Mucosa of descending colon (tissue), 3 donors: Measurements from ENCODE around the gene SGMS2. TPM values are rescaled to one million over a fixed set of nuclear protein-coding genes. Genes with fewer than 3 reads are reported as not detected.
A peak's percentile ranks its signal among the peaks of the same experiment; 100 is the strongest.

ENCODE experiments used
- ATAC-seq: fragments of 200-7000 bp; cut with Tn5 transposase; one replicate; pipeline ENCODE4 v1.9.1; 2020; ENCODE audit warnings: mild to moderate bottlenecking, moderate library complexity
- DNase-seq, 3 donors: peaks; one replicate each; pipeline ENCODE4 v3.0.0-alpha.2; 2020
- H3K36me3 ChIP-seq: fragments of 200-600 bp; one replicate; pipeline ENCODE4 v1.8.0; 2021; ENCODE audit warnings: low read depth, mild to moderate bottlenecking
- H3K4me1 ChIP-seq: fragments of 200-600 bp; one replicate; pipeline ENCODE4 v1.8.0; 2021; ENCODE audit warnings: low read depth, mild to moderate bottlenecking
- H3K4me3 ChIP-seq: fragments of 200-600 bp; one replicate; pipeline ENCODE4 v1.8.0; 2021; ENCODE audit warnings: mild to moderate bottlenecking
- H3K9me3 ChIP-seq: fragments of 200-600 bp; one replicate; pipeline ENCODE4 v1.8.0; 2021; ENCODE audit warnings: mild to moderate bottlenecking
- CTCF ChIP-seq: fragments of 200-600 bp; IDR thresholded peaks from one replicate; pipeline ENCODE4 v1.8.0; 2022; ENCODE audit warnings: antibody characterized with exemption, mild to moderate bottlenecking
- intact Hi-C, 2 donors: fragments of 100-400 bp; cut with DNase I in 1 of 2; cut with micrococcal nuclease in 1 of 2; formaldehyde crosslinking; loops; one replicate each; pipeline versions ENCODE4 v1.11.0 to v1.11.1; 2022; cut with DNase I, micrococcal nuclease
- total RNA-seq, 3 donors: library from RNA; stranded (reverse); fragmentation: NEBNext Ultra II Directional in 2 of 3; extraction: Animal tissue kit (Norgen Biotek cat#: 25700) in 2 of 3; gene quantifications; one replicate each; pipeline versions ENCODE4 v1.2.1 to v1.2.4, GENCODE V29; 2021 to 2023
- donor health status: DM: no; HTN: no; CAD: no; lungs with moderate emphysema.
- donor health status: DM: no; HTN: no; CAD: no.
- donor health status: DM: no; HTN: yes; CAD: no.

SGMS2 gene
- total RNA-seq, 3 donors from 2014 or later: 37.5 to 47.8 (median 43.2) TPM

- Histone ChIP-seq H3K4me1 (peaks cover 2% of the 10 kb centered on the region), H3K36me3 (no peaks in the 10 kb centered on the region), H3K9me3 (no peaks in the 10 kb centered on the region), H3K4me3 (no peak overlapping the region)
- peak; percentile 43 for ATAC-seq
- TF ChIP-seq CTCF: no peak
- no peak for DNase-seq
- intact Hi-C loops: no loop called here
These were observed 6.3 kb upstream of the SGMS2 start for GRCh38 chr4:107818301-107818910.

DNA sequence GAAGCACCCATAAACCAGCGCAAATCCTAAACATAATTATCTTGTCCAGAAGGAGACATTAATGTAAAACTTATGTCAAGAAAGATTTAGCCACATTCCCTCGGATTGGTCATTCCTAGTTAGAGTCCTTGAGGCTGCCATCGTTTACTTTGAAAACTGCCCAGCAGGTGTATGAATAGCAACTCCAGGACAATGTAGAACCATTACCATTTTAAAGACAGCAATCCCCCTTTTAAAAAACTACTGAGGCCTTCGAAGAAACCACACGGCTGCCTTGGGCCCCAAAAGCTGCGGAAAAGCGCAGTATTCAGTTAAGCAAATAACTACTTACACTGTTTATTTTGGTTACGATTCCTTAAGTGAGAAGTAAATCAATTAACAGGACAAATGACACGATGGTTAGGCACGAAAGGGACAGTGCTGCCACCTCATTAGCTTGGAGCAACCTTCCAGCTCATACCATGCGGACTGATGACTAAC lies 822 bp upstream of the SGMS2 start:
- TF ChIP-seq CTCF: no peak
- no peak for DNase-seq
- H3K4me3 ChIP-seq: peak overlapping the region; percentile 46
- H3K9me3 ChIP-seq: no peaks in the 10 kb centered on the region
- H3K36me3 ChIP-seq: no peaks in the 10 kb centered on the region
- peaks cover 9% of the 10 kb centered on the region for H3K4me1 ChIP-seq
- ATAC-seq: no peak
- intact Hi-C loops: no loop called here

GRCh38 chr4:107825072-107825824 lies 516 bp downstream of the SGMS2 start:
- intact Hi-C loops: no loop called here
- ATAC-seq: peak; percentile 55
- no peaks in the 10 kb centered on the region for H3K9me3 ChIP-seq
- no peaks in the 10 kb centered on the region for H3K36me3 ChIP-seq
- DNase-seq: peak; percentile 54 to 76 (median 74)
- peaks cover 9% of the 10 kb centered on the region for H3K4me1 ChIP-seq
- H3K4me3 ChIP-seq: peak overlapping the region; percentile 46
- TF ChIP-seq CTCF: no peak

GRCh38 chr4:107826421-107826980 lies 1.8 kb downstream of the SGMS2 start:
- H3K4me1 ChIP-seq: peaks cover 9% of the 10 kb centered on the region
- ATAC-seq (peak; percentile 35), DNase-seq (no peak)
- TF ChIP-seq CTCF: no peak
- no peak overlapping the region for H3K4me3 ChIP-seq
- intact Hi-C loops: no loop called here
- no peaks in the 10 kb centered on the region for H3K36me3 ChIP-seq
- H3K9me3 ChIP-seq: no peaks in the 10 kb centered on the region

DNA sequence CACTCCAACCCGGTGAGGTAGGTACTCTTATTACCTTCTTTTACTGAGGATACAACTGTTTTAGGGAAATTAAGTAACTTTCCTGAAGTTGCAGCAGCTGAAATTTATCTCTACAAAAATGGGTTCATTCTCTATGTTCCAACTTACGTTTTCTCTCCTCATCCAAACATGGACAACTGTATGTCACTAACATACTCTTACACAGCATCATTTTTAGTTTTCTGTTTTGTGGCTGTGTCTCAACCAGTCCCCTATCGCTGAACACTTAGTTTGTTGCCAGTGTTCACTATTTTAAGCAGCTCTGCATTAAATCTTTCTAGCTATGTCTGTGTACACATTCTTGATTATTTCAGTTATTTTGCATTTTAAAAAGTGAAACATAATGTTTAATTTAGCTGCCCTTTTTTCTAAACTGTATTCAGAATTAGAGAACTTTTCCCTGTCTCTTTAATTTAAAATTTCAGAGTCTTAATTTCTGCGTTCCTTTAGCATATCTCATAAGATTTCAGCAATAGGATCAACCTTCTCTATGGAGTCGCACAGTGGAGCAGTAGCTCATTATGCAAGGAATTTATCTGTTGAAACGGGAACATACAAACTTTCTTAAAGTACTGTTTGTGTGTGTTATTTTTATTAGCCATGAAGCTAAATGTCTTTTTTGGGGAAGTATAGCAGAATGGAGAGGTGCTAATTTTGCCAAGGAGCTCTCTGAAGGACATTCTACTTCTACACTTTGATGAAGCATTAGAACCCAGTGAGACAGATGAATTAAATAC lies 3.8 kb downstream of the SGMS2 start:
- H3K4me3 ChIP-seq: no peak overlapping the region
- no peak for ATAC-seq
- no peaks in the 10 kb centered on the region for H3K9me3 ChIP-seq
- no peak for DNase-seq
- intact Hi-C loops: no loop called here
- H3K4me1 ChIP-seq: peaks cover 9% of the 10 kb centered on the region
- no peak for TF ChIP-seq CTCF
- H3K36me3 ChIP-seq: no peaks in the 10 kb centered on the region
